Esophagus squamous epithelium (tissue), 5 donors: ENCODE data around the gene RGS17. TPM values are rescaled to one million over a fixed set of nuclear protein-coding genes. Genes with fewer than 3 reads are reported as not detected.

Experiments used
- DNase-seq: peaks from one replicate; lab custom pipeline; 2025; lab: John Stamatoyannopoulos, UW
- H3K27ac ChIP-seq, 4 donors: fragments of 200-600 bp; sonication (generic); one replicate each; pipeline ENCODE4 v1.5.1; 2016 to 2019; ENCODE audit warnings: mild to moderate bottlenecking in 1 of 4
- H3K27me3 ChIP-seq, 4 donors: fragments of 200-600 bp; sonication (generic); 1 replicate in 3 of 4; 2 replicates in 1 of 4; pipeline versions ENCODE4 v1.5.1 to v1.6.0; 2017 to 2021; ENCODE audit warnings: antibody characterized with exemption in 1 of 4
- H3K36me3 ChIP-seq, 3 donors: fragments of 200-600 bp; sonication (generic); one replicate each; pipeline ENCODE4 v1.5.1; 2016 to 2019
- H3K4me1 ChIP-seq, 3 donors: fragments of 200-600 bp; sonication (generic); one replicate each; pipeline ENCODE4 v1.5.1; 2017 to 2019
- H3K4me3 ChIP-seq, 4 donors: fragments of 200-600 bp; sonication (generic); 1 replicate in 3 of 4; 2 replicates in 1 of 4; pipeline ENCODE4 v1.5.1; 2016 to 2019; ENCODE audit warnings: mild to moderate bottlenecking in 2 of 4, moderate library complexity in 1 of 4
- H3K9me3 ChIP-seq, 3 donors: fragments of 200-600 bp; sonication (generic); one replicate each; pipeline ENCODE4 v1.5.1; 2016 to 2019
- POLR2A ChIP-seq, 4 donors: fragments of 450-650 bp; IDR thresholded peaks; one replicate each; pipeline ENCODE4 v1.6.1; 2017; ENCODE audit warnings: antibody characterized with exemption in 4 of 4, mild to moderate bottlenecking in 4 of 4, moderate library complexity in 3 of 4
- WGBS, 2 donors: methylation state at CpG; one replicate each; pipeline ENCODE4 v1.1.5; 2018; 5-methylcytosine and 5-hydroxymethylcytosine counted together
- intact Hi-C: fragments of 100-400 bp; cut with DNase I; formaldehyde crosslinking; loops from one replicate; pipeline ENCODE4 v1.15.0; 2022
- total RNA-seq, 4 donors: library from RNA; depleted of rRNA; stranded (reverse); fragments of >200 nt; gene quantifications; one replicate each; pipeline ENCODE4 v1.1.0, GENCODE V29; 2016
- TF ChIP-seq, protein P1 (sequence below), 6 experiments: fragments of 450-650 bp in 4 of 6; fragments of 200-600 bp in 2 of 6; sonication (generic) in 2 of 6; IDR thresholded peaks; one replicate each; pipeline ENCODE4 v1.5.1; 2016 to 2019; ENCODE audit warnings: antibody characterized with exemption in 6 of 6, mild to moderate bottlenecking in 4 of 6, moderate library complexity in 4 of 6
- donor health status: DM: yes; HTN: yes; CAD: no.

The RGS17 gene
- total RNA-seq, 4 donors from 2014 or later: 0.19 to 1.8 (median 0.48) TPM

DNA sequence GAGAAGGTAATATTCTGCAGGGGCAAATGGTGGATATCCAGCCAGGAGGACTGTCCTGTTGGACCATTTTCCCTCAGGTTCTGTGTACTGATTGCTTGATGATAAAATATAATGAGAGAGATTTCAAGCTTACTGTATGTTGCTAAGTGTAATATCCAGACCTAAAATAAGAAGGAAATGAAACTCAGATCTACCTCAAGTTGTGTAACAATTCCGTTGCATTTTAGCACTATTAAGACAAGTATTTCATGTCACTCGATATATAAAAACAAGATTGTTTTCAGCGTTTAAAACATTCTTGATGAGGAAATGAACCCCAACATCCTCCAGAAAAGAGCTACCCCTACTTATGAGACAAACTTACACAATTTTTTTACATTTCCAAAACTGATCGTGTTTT, 57.2 kb downstream of the RGS17 start:
- TF ChIP-seq, protein P1, sequence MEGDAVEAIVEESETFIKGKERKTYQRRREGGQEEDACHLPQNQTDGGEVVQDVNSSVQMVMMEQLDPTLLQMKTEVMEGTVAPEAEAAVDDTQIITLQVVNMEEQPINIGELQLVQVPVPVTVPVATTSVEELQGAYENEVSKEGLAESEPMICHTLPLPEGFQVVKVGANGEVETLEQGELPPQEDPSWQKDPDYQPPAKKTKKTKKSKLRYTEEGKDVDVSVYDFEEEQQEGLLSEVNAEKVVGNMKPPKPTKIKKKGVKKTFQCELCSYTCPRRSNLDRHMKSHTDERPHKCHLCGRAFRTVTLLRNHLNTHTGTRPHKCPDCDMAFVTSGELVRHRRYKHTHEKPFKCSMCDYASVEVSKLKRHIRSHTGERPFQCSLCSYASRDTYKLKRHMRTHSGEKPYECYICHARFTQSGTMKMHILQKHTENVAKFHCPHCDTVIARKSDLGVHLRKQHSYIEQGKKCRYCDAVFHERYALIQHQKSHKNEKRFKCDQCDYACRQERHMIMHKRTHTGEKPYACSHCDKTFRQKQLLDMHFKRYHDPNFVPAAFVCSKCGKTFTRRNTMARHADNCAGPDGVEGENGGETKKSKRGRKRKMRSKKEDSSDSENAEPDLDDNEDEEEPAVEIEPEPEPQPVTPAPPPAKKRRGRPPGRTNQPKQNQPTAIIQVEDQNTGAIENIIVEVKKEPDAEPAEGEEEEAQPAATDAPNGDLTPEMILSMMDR (IDR thresholded peaks at IDR 0.05): no peak
- TF ChIP-seq POLR2A (IDR thresholded peaks at IDR 0.05): no peak

DNA sequence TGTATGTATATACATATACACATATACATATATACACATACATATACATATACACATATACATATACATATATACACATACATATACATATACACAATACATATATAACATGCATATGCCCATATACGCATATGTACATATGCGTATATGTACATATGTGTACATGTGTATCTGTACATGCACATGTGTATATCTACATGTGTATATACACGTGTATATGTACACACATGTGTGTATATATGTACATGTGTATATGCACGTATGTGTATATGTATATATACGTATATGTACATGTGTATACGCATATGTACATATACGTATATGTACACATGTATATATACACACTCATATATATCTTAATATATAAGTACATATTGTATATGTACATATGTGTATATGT, 60.3 kb downstream of the RGS17 start:
- intact Hi-C loops: no loop called here
- WGBS, 2 donors: 88 to 91% methylated on average over 7 of the region's 7 CpGs
- H3K36me3 ChIP-seq: no peaks in the 10 kb centered on the region
- H3K4me1 ChIP-seq: no peaks in the 10 kb centered on the region
- no peaks in the 10 kb centered on the region for H3K9me3 ChIP-seq
- no peak overlapping the region for H3K27ac ChIP-seq
- TF ChIP-seq POLR2A (IDR thresholded peaks at IDR 0.05): no peak
- TF ChIP-seq, protein P1 (IDR thresholded peaks at IDR 0.05): no peak
- DNase-seq: no peak
- no peaks in the 10 kb centered on the region for H3K27me3 ChIP-seq
- no peak overlapping the region for H3K4me3 ChIP-seq

More for the DNA sequence above, 57.2 kb downstream of the RGS17 start:
- intact Hi-C loops: no loop called here
- Histone ChIP-seq H3K4me1 (no peaks in the 10 kb centered on the region), H3K36me3 (no peaks in the 10 kb centered on the region), H3K27me3 (no peaks in the 10 kb centered on the region), H3K27ac (no peak overlapping the region), H3K4me3 (no peak overlapping the region), H3K9me3 (no peaks in the 10 kb centered on the region)
- 64 to 70% methylated on average over 4 of the region's 4 CpGs for WGBS, 2 donors
- no peak for DNase-seq

DNA sequence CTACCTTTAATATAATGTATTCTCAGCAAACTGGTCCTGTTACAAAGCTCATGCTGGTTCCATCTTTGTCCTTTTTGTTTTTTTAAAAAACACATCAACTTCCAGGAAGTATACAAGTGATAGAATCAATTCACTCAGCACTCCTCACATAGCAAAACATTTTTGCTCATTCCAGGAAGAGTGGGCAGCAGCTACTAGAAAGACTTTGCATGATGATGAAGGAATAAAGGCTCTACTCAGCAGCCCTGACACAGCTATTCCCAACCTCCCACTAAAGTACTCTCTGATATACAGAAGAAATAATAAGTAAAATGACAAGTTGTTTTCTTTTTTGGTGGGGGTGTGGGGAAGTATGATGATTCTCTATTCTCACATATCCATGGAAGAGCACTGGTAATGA, 61.2 kb downstream of the RGS17 start:
- Histone ChIP-seq H3K9me3 (no peaks in the 10 kb centered on the region), H3K36me3 (no peaks in the 10 kb centered on the region), H3K4me1 (no peaks in the 10 kb centered on the region), H3K27me3 (no peaks in the 10 kb centered on the region), H3K27ac (no peak overlapping the region), H3K4me3 (no peak overlapping the region)
- intact Hi-C loops: no loop called here
- DNase-seq: no peak
- TF ChIP-seq POLR2A (IDR thresholded peaks at IDR 0.05): no peak
- TF ChIP-seq, protein P1 (IDR thresholded peaks at IDR 0.05): no peak

DNA sequence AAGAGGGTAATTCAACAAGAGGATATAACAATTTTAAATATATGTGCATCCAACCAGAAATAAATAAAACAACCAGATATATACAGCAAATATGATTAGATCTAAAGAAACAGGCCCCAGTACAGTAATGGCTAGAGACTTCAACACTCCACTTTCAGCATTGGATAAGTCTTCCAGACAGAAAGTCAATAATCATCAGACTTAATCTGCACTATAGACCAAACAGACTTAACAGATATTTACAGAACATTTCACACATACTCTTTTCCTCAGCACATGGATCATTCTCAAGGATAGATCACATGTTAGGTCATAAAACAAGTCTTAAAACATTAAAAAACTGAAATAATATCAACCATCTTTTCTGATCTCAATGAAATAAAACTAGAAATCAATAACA, 65.9 kb downstream of the RGS17 start:
- H3K36me3 ChIP-seq: no peaks in the 10 kb centered on the region
- H3K9me3 ChIP-seq: no peaks in the 10 kb centered on the region
- H3K4me1 ChIP-seq: no peaks in the 10 kb centered on the region
- no peak for TF ChIP-seq POLR2A (IDR thresholded peaks at IDR 0.05)
- TF ChIP-seq, protein P1 (IDR thresholded peaks at IDR 0.05): no peak
- intact Hi-C loops: no loop called here
- no peaks in the 10 kb centered on the region for H3K27me3 ChIP-seq
- H3K4me3 ChIP-seq: no peak overlapping the region
- no peak for DNase-seq
- H3K27ac ChIP-seq: no peak overlapping the region

DNA sequence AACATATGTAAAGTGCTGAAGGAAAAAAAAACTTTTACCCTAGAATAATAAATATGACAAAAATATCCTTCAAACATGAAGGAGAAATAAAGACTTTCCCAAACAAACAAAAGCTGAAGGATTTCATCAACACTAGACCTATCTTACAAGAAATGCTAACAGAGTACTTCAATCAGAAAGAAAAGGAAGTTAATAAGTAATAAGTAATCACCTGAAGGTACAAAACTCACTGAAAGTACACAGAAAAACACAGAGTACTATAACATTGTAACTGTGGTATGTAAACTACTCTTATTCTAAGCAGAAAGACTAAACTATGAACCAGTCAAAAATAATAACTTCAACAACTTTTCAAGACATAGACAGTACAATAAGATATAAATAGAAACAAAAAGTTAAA, 67.1 kb downstream of the RGS17 start:
- Histone ChIP-seq H3K27me3 (no peaks in the 10 kb centered on the region), H3K36me3 (no peaks in the 10 kb centered on the region), H3K4me3 (no peak overlapping the region), H3K27ac (no peak overlapping the region), H3K9me3 (no peaks in the 10 kb centered on the region), H3K4me1 (no peaks in the 10 kb centered on the region)
- intact Hi-C loops: no loop called here
- no peak for TF ChIP-seq POLR2A (IDR thresholded peaks at IDR 0.05)
- TF ChIP-seq, protein P1 (IDR thresholded peaks at IDR 0.05): no peak
- no peak for DNase-seq
